ENCODE results near the gene MRTFB. TPM values are rescaled to one million over a fixed set of nuclear protein-coding genes. Genes with fewer than 3 reads are reported as not detected.

The MRTFB gene
- total RNA-seq, 1 experiment from 2014 or later, result 30.0 TPM

- Mint-ChIP-seq H3K4me1 (ENCODE audit: insufficient read depth, unreplicated experiment) (no peaks in the 10 kb centered on the region), H3K36me3 (ENCODE audit: insufficient read depth, unreplicated experiment) (peaks cover 54% of the 10 kb centered on the region), H3K9me3 (ENCODE audit: unreplicated experiment) (no peaks in the 10 kb centered on the region), H3K27ac (ENCODE audit: low read depth, unreplicated experiment) (no peak overlapping the region), H3K27me3 (ENCODE audit: insufficient read depth, unreplicated experiment) (no peaks in the 10 kb centered on the region), H3K4me3 (ENCODE audit: unreplicated experiment) (no peak overlapping the region)
- no TSS peak for BruUV-seq (replicated peaks)
- ChIA-PET CTCF (no interaction called here), POLR2A (no interaction called here)
- no peak for DNase-seq (ENCODE audit: unreplicated experiment)
- TF ChIP-seq CTCF (IDR thresholded peaks at IDR 0.05; ENCODE audit: unreplicated experiment), result no peak
- intact Hi-C loops (cut with micrococcal nuclease), result no loop called here
Observed at GRCh38 chr16:14263769-14264168, 192.7 kb downstream of the MRTFB start.

GRCh38 chr16:14264327-14264943 is 193.3 kb downstream of the MRTFB start:
- TF ChIP-seq CTCF (IDR thresholded peaks at IDR 0.05; ENCODE audit: unreplicated experiment), result no peak
- DNase-seq (ENCODE audit: unreplicated experiment), result no peak
- no peaks in the 10 kb centered on the region for H3K27me3 Mint-ChIP-seq (ENCODE audit: insufficient read depth, unreplicated experiment)
- peaks cover 50% of the 10 kb centered on the region for H3K36me3 Mint-ChIP-seq (ENCODE audit: insufficient read depth, unreplicated experiment)
- no TSS peak for BruUV-seq (replicated peaks)
- ChIA-PET CTCF (interaction anchor here (1.1 to 1.2 kb wide), 2 partner anchors 11 to 15 kb away, joined by 4 to 5 read pairs; no protein-coding TSS in a partner anchor), POLR2A (no interaction called here)
- intact Hi-C loops (cut with micrococcal nuclease), result no loop called here
- no peak overlapping the region for H3K4me3 Mint-ChIP-seq (ENCODE audit: unreplicated experiment)
- H3K9me3 Mint-ChIP-seq (ENCODE audit: unreplicated experiment), result no peaks in the 10 kb centered on the region
- H3K4me1 Mint-ChIP-seq (ENCODE audit: insufficient read depth, unreplicated experiment), result no peaks in the 10 kb centered on the region
- H3K27ac Mint-ChIP-seq (ENCODE audit: low read depth, unreplicated experiment), result no peak overlapping the region

- POLR2A ChIA-PET, result interaction anchor here (0.9 kb wide), 1 partner anchor 10 kb away, joined by 3 read pairs; no protein-coding TSS in a partner anchor
- DNase-seq (ENCODE audit: unreplicated experiment), result no peak
- Mint-ChIP-seq H3K36me3 (ENCODE audit: insufficient read depth, unreplicated experiment) (peaks cover 26% of the 10 kb centered on the region), H3K4me1 (ENCODE audit: insufficient read depth, unreplicated experiment) (no peaks in the 10 kb centered on the region), H3K27ac (ENCODE audit: low read depth, unreplicated experiment) (no peak overlapping the region), H3K4me3 (ENCODE audit: unreplicated experiment) (no peak overlapping the region), H3K27me3 (ENCODE audit: insufficient read depth, unreplicated experiment) (no peaks in the 10 kb centered on the region), H3K9me3 (ENCODE audit: unreplicated experiment) (peaks cover 7% of the 10 kb centered on the region)
- TF ChIP-seq CTCF (IDR thresholded peaks at IDR 0.05; ENCODE audit: unreplicated experiment), result no peak
- CTCF ChIA-PET, result interaction anchor here (1.2 to 1.9 kb wide), 3 partner anchors 17 to 348 kb away, joined by 3 to 8 read pairs (median 7); partner anchors contain the start of gene ERCC4
- no TSS peak for BruUV-seq (replicated peaks)
- intact Hi-C loops (cut with micrococcal nuclease), result no loop called here
Observed at GRCh38 chr16:14268073-14268472, 197.0 kb downstream of the MRTFB start.

- ChIA-PET CTCF (no interaction called here), POLR2A (no interaction called here)
- no TSS peak for BruUV-seq (replicated peaks)
- intact Hi-C loops (cut with micrococcal nuclease), result no loop called here
- H3K36me3 Mint-ChIP-seq (ENCODE audit: insufficient read depth, unreplicated experiment), result no peaks in the 10 kb centered on the region
- H3K27me3 Mint-ChIP-seq (ENCODE audit: insufficient read depth, unreplicated experiment), result no peaks in the 10 kb centered on the region
- no peak for DNase-seq (ENCODE audit: unreplicated experiment)
- no peaks in the 10 kb centered on the region for H3K9me3 Mint-ChIP-seq (ENCODE audit: unreplicated experiment)
- no peak for TF ChIP-seq CTCF (IDR thresholded peaks at IDR 0.05; ENCODE audit: unreplicated experiment)
- no peak overlapping the region for H3K4me3 Mint-ChIP-seq (ENCODE audit: unreplicated experiment)
- no peak overlapping the region for H3K27ac Mint-ChIP-seq (ENCODE audit: low read depth, unreplicated experiment)
- H3K4me1 Mint-ChIP-seq (ENCODE audit: insufficient read depth, unreplicated experiment), result no peaks in the 10 kb centered on the region
Observed at GRCh38 chr16:14275934-14276333, 204.8 kb downstream of the MRTFB start.

All from MCF 10A (cell line).